ENCODE data around the gene TGFB2.

The TGFB2 gene

DNA sequence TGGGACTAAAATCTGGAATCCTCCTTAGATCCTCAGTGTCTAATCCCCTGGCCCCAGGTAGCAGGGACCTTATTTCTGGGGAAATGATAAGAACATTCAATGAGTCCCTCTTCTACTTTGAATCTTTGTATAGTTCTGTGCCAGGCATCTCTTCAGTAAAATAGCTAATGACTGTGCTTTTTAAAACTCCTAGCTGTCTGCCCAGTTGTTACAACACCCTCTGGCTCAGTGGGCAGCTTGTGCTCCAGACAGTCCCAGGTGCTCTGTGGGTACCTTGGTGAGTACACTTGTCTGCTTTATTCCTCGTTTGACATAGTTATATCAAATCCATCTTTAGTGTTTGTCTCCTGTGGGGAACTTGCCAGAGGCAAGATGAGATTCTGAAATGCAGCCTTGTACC, 18.0 kb downstream of the TGFB2 start:
- H3K27ac ChIP-seq: no peak overlapping the region
- TF ChIP-seq, protein P1, sequence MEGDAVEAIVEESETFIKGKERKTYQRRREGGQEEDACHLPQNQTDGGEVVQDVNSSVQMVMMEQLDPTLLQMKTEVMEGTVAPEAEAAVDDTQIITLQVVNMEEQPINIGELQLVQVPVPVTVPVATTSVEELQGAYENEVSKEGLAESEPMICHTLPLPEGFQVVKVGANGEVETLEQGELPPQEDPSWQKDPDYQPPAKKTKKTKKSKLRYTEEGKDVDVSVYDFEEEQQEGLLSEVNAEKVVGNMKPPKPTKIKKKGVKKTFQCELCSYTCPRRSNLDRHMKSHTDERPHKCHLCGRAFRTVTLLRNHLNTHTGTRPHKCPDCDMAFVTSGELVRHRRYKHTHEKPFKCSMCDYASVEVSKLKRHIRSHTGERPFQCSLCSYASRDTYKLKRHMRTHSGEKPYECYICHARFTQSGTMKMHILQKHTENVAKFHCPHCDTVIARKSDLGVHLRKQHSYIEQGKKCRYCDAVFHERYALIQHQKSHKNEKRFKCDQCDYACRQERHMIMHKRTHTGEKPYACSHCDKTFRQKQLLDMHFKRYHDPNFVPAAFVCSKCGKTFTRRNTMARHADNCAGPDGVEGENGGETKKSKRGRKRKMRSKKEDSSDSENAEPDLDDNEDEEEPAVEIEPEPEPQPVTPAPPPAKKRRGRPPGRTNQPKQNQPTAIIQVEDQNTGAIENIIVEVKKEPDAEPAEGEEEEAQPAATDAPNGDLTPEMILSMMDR (conservative IDR thresholded peaks at IDR 0.05; ENCODE audit: low read depth): no peak
- DNase-seq (ENCODE audit: low spot score): no peak
- ChIA-PET CTCF (interaction anchor here (0.6 kb wide), 2 partner anchors 17 to 1321 kb away, joined by 3 to 4 read pairs; no protein-coding TSS in a partner anchor), POLR2A (ENCODE audit: low non-redundant PET) (no interaction called here)

DNA sequence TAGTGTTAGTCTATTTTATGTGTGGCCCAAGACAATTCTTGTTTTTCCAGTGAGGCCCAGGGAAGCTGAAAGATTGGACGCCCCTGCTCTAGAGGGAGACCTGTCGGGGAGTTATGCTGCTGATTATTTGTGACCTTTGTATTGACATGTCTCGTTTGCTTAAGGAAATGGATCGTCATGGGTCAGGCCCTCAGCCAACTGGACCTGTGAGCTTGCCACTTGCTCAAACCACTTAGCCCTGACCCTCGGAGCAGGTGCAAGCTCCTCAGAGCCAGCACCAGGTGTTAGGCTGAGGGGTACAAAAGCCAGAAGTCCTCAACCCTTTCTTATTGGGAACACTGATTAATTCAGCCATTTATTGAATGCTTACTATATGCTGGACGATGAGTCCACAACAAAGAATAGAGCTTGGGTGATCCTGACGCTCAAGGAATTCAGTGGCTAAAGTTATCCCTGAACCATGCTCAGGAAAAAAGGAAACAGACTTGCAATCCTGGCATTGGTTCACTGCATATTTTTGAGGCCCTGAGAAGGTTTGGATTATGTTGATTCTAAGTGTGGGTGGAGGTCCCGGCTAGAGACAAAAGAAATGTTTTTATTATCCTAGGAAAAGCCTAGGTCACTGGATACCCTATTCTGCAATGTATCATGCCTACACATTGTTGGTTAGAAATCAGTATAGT, 19.0 kb downstream of the TGFB2 start:
- ChIA-PET CTCF (interaction anchor here (0.6 kb wide), 1 partner anchor 1320 kb away, joined by 3 read pairs; no protein-coding TSS in a partner anchor), POLR2A (ENCODE audit: low non-redundant PET) (no interaction called here)
- TF ChIP-seq, protein P1 (conservative IDR thresholded peaks at IDR 0.05; ENCODE audit: low read depth): no peak
- no peak overlapping the region for H3K27ac ChIP-seq
- DNase-seq (ENCODE audit: low spot score): no peak

DNA sequence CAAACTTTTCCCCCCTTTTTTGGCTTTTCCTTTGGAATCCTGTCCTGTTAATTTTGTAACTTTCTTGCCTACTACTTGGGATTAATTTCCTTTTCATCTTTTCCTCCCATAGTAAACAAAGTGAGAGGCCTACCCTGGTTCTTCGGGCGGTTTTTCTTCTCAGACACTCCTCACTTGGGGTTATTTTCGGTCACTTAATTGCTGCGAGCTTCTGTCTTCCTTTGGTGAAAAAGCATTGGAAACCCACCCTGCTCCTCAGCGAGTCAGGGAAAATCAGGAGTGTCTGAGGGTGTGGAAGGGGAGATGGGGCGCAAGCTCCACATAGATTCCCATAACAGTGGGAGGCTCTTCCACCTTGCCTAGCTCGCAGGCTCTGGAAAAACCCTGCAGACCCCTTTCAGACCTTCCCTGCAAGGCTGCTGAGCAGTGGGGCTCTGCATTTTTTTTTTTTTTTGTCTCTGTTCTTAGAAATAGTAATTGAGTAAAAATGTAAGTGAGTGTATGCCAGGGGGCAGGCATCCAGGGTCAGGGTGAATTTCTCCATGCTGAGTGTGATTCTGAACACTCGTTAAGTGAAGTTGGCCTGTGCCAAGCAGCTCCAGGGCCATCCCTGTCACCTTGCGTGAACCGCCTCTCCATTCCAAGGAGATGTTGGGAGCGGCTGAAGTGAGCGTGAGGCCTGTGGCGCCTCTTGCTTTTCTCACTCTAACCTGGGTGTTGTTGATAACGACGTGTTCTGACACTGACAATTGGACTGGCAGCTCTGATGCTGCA, 20.3 kb downstream of the TGFB2 start:
- CTCF ChIA-PET: no interaction called here

DNA sequence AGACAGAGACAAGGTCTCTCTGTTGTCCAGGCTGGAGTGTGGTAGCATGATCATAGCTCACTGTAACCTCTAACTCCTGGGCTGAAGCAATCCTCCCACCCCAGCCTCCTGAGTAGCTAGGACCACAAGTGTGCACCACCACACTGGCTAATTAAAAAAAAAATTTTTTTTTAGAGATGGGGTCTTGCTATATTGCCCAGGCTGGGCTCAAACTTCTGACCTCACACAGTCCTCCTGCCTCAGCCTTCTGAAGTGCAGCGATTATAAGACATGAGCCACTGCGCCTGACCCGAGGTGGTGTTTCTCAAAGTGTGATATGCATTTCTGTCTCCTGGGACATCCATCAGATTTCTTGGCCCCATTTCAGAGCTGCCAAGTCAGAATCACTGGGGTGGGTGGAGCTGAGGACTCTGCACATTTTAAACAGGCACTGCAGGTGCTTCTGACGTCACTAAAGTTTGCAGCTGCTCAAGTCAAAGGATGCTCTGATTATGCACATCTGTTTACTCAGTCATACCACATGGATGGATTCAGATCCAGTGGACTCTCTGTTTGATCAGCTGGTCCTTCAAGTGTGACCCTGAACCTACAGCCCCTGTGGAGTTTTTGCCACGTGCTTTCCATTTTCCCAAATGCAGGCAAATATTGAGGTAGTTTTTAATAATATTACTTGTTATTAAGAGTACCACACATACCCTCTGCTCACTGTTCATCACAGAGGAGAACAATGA, 21.4 kb downstream of the TGFB2 start:
- TF ChIP-seq, protein P1 (conservative IDR thresholded peaks at IDR 0.05; ENCODE audit: low read depth): no peak
- H3K27ac ChIP-seq: no peak overlapping the region
- CTCF ChIA-PET: no interaction called here
- DNase-seq (ENCODE audit: low spot score): no peak
- POLR2A ChIA-PET (ENCODE audit: low non-redundant PET): no interaction called here

More for the DNA sequence above, 20.3 kb downstream of the TGFB2 start:
- no peak overlapping the region for H3K27ac ChIP-seq
- TF ChIP-seq, protein P1 (conservative IDR thresholded peaks at IDR 0.05; ENCODE audit: low read depth): no peak
- no peak for DNase-seq (ENCODE audit: low spot score)
- POLR2A ChIA-PET (ENCODE audit: low non-redundant PET): no interaction called here

DNA sequence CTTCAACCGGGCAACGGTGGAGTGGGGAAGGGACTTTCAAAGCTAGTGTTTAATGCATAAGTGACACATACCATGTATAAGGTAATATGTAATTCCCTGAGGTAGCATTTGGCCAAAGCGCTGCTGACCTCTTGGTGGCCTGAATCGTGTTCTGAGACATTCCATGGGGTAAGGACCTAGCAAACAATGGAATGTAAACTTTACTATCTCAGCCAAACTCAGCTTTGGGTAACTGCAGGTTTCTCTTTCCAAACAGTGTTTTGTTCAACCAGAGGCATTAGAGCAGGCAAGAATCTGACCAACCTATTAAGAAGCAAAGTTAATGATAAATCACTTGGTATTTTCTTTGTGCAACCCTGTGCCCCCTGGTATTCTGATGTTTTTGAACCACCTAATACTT, 22.0 kb downstream of the TGFB2 start:
- no peak overlapping the region for H3K27ac ChIP-seq
- TF ChIP-seq, protein P1 (conservative IDR thresholded peaks at IDR 0.05; ENCODE audit: low read depth): no peak
- POLR2A ChIA-PET (ENCODE audit: low non-redundant PET): no interaction called here
- CTCF ChIA-PET: no interaction called here
- DNase-seq (ENCODE audit: low spot score): no peak

DNA sequence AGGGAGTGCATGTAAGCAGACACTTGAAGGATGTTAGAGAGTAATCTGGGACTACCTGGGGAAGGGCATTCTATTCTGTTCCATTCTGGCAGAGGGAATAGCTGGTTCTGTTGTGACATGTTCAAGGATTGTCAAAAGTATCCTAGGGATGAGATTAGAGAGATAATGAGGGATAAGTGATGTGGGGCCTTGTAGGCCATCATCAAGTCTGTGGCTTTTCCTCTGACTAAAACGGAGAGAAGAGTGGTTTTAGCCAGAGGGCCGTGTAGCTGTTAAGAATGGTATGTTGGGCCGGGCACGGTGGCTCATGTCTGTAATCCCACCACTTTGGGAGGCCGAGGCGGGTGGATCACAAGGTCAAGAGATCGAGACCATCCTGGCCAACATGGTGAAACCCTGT, 23.6 kb downstream of the TGFB2 start:
- ChIA-PET POLR2A (ENCODE audit: low non-redundant PET) (no interaction called here), CTCF (interaction anchor here (0.7 kb wide), 1 partner anchor 21 kb away, joined by 3 read pairs; no protein-coding TSS in a partner anchor)
- H3K27ac ChIP-seq: no peak overlapping the region
- TF ChIP-seq, protein P1 (conservative IDR thresholded peaks at IDR 0.05; ENCODE audit: low read depth): no peak
- no peak for DNase-seq (ENCODE audit: low spot score)
